NT2/D1 (cell line): ENCODE data around the gene INPP5D.

Source experiments
- YY1 ChIP-seq: IDR thresholded peaks from 2 replicates; pipeline ENCODE4 v1.6.1; 2011; ENCODE audit not compliant: insufficient read length, insufficient read depth
- ZNF274 ChIP-seq: IDR thresholded peaks from 2 replicates; pipeline ENCODE4 v1.6.1; 2011; ENCODE audit warnings: mild to moderate bottlenecking, low read depth, low read length

GRCh38 chr2:233091595-233092375, 31.6 kb downstream of the INPP5D start:
- TF ChIP-seq ZNF274 (no peak), YY1 (no peak)
